Ishikawa (cell line): ENCODE results near the gene RMND1.
A peak's percentile ranks its signal among the peaks of the same experiment; 100 is the strongest.

Experiments used
- CEBPB ChIP-seq: IDR thresholded peaks from 2 replicates; pipeline ENCODE4 v1.6.1; 2012
- EP300 ChIP-seq: IDR thresholded peaks from 2 replicates; pipeline ENCODE4 v1.6.1; 2012; ENCODE audit warnings: borderline replicate concordance
- FOXM1 ChIP-seq: IDR thresholded peaks from 2 replicates; pipeline ENCODE4 v1.6.1; 2012; ENCODE audit warnings: low read depth, borderline replicate concordance
- TEAD4 ChIP-seq: IDR thresholded peaks from 2 replicates; pipeline ENCODE4 v1.6.1; 2012
- YY1 ChIP-seq: IDR thresholded peaks from 2 replicates; pipeline ENCODE4 v1.6.1; 2012; ENCODE audit warnings: low read depth
- TF ChIP-seq, protein P1 (sequence below): IDR thresholded peaks from 2 replicates; pipeline ENCODE4 v1.6.1; 2012

DNA sequence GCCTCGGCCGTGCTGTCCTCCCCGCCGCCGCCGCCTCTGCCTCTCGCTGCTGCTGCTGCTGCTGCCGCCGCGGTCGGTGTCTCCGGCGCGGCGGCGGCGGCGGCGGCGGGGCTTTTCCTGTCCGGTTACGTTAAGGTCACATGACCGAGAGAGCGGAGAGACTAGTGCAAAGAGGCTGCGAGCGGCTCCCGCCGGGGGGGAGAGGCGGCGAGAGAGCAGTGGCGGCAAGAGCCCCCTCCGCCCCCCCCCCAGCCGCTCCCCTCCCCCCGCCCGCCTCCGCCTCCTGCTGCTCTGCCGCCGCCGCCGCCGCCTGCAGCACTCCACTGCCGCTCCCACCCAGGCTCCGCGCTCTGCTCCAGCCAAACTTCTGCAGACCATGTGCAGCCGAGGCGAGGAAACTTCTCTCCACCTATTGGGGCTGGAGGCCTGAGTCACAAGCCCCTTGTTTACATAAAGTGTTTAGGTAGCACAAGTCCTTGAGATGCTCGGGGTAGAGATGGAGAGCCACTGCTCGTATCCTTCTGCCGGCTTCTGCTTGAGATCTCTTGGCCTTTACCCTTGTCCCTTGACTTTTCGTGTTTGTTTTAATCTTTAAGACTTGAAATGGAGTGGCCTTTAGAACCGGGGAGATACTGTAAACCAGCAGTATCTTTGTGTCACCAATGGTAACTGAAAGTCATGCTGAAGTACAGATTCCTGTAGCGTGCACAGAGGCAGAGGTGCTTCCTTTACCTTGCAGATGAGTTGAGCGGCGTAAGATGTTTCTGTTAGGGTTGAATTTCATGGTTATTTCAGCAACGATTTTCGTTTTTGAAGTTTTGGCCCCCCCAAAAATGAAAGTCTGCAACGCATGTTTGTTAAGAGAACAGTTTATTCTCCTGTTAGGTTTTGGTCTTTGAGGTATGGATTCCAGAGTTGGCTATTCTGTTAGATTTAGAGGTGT is 60.2 kb downstream of the RMND1 start, which contains the start of gene ZBTB2:
- TF ChIP-seq FOXM1 (no peak), EP300 (0 out of 2 replicates have a peak, but pooled peaks have one; percentile 15), TEAD4 (no peak), YY1 (no peak), CEBPB (no peak)
- TF ChIP-seq, protein P1, sequence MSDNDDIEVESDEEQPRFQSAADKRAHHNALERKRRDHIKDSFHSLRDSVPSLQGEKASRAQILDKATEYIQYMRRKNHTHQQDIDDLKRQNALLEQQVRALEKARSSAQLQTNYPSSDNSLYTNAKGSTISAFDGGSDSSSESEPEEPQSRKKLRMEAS, result peak; percentile 83
